Activated T-cell treated with anti-CD3 and anti-CD28 coated beads for 1 hour (primary cell): ENCODE data around the gene FFAR3.
"Not testable (repeated sequence)": the region's sequence is repeated elsewhere in the genome, so short reads cannot be mapped to it uniquely, and the experiment has no call there.

Experiments used
- DNase-seq: peaks from one replicate; pipeline ENCODE4 v3.0.0-alpha.2; 2020; ENCODE audit warnings: low read depth

FFAR3 gene

GRCh38 chr19:35401416-35401815 lies 43.2 kb downstream of the FFAR3 start:
- not testable (repeated sequence) for DNase-seq

- DNase-seq, result no peak
Observed at GRCh38 chr19:35403116-35403760, 45.0 kb downstream of the FFAR3 start.

GRCh38 chr19:35404879-35405622 lies 46.8 kb downstream of the FFAR3 start:
- no peak for DNase-seq

- DNase-seq, result no peak
Observed at GRCh38 chr19:35407619-35408018, 49.4 kb downstream of the FFAR3 start.

GRCh38 chr19:35408284-35409171 lies 50.3 kb downstream of the FFAR3 start:
- no peak for DNase-seq

GRCh38 chr19:35409191-35409590 lies 50.9 kb downstream of the FFAR3 start:
- DNase-seq, result no peak
